HG03064 (cell line): ENCODE data around the gene EXT2.
A peak's percentile ranks its signal among the peaks of the same experiment; 100 is the strongest.

ENCODE experiments used
- ATAC-seq: cut with Tn5 transposase; IDR thresholded peaks from one replicate; pipeline ENCODE4 v1.9.1; 2021; ENCODE audit warnings: low read depth; ENCODE audit not compliant: unreplicated experiment

The EXT2 gene

DNA sequence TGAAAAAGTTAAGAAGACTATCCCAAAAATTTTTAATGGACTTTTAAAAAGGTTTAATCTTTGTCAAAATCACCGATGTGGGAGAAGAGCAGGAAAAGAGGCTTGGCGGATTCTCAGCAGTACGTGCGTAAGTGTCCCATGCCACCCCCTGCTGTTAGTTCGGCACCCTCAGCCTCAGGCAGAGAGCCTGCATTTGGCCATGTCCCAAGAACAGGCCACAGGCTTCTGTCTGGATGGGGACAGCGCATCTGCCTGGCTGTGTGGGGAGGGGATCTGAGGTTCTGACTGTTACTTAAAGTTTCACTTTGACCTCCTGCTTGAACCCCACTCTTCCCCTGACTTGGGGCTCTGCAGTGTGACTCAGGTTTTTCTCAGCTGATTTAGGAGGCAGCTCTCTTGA, 35.3 kb downstream of the EXT2 start:
- no peak for ATAC-seq

DNA sequence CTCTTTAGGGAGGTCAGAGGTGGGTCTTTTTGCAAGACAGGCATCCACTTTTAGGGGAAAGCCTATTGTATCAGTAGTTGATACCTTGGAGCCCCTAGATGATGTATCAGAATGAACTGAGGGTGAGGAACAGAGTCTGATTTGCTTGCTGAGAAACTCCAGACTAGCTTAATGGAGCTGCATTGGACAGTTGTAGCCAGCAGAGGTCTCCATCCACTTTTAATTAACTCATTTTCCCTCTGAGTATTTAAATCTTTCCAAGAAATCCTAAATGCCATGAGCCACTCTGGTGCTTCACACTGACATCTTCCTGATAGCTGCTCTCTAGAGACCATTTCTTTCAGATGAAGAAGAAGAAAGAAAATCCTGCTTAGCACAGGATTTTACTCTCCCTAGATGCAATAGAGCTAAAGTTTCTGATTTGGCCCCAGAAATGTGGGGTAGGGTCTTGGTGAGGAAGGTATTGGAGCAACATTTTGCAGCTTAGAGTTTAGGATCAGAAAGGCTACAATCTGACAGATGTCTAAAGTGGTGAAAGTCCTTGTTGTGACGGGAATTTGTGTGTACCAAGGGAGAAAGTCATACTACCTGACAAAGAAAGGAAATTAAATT, 38.0 kb downstream of the EXT2 start:
- no peak for ATAC-seq

DNA sequence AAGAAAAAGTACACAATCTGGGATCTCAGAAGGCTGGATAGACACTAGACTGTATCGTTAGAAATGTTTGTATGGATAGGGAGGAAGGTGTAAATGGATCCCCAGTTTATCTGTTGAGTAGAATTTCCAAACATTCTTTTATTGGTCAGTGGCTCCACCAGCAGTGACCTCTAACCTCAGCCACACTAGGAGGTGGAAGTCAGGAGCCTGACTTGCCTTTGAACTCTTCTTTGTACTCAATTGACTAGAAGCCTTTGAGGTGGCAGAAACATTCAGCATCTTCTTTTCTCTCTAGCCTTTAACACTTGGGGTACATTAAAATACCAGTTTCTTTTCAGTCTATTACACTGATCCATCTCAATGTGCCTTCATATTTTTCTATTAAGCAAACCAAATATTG, 39.1 kb downstream of the EXT2 start:
- ATAC-seq: no peak

DNA sequence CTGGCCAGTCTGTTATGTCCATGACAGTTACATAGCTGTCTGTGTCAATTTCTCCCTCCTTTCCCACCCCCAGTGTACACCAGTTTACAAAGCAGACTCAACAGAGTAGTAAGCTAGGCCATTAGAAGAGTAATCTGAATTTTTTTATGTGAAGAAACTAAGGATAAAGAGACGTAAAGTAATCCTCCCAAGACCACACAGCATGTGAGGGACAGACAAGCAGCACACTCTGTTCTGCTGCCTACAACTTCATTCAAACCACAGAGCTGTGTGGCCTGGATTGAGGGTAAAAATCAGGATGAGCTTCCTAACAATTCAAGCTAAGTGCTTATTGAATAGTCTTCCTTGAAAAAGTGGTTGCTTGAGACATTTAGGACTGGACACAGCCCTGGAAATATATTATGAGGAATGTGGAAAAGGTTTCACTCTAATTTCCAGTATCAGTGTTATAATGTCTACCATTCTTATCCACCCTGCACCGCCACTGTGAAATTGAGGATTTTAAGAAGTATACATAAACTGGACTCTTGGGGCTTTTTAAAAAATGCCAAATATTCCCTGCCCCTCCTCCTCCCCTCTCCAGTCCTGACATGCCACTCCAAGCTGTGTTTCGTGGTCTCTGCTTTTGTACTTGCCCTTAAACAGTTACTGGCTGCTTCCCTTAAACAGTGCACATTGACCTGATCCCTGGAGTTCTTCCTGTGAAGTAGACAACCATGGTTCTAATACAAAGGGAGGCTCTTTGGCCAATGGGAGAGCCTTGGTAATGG, 40.9 kb downstream of the EXT2 start:
- no peak for ATAC-seq

DNA sequence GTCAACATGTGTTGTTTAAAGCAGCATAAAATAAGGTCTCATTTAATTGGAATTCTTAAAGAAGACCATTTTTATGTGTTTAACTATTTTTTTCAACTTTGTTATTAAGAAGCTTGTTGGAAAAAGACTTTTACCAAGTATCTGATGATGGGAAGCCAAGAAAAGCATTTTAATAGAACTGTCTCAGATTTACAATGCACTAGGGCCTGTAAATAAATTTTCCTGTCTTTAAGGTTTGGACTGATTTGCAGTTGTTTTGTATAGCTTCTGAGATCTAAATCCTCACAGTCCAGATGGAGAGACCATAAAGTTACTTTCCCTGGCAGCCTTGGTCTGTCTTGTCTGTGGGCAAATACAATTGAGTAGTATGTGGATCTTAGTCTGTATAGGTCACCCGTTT, 41.6 kb downstream of the EXT2 start:
- no peak for ATAC-seq

DNA sequence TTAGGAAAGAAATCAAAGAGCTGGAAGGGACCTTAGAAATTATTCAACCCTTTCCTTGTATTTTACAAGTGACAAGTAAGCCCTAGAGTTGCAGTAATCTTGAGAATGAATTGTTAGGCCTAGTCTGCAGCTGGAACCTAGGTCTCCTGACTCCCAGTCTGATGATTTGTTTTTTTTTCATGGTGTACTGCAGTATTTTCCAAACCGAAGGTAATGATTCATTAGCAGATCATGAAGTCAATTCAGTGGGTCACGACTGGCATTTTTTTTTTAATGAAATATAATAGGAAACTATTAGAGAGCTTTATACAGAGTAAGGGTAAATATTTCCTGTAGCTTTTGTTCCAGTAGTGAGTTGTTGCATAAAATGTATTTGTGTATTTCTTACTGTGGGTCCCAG, 42.8 kb downstream of the EXT2 start:
- ATAC-seq: no peak

DNA sequence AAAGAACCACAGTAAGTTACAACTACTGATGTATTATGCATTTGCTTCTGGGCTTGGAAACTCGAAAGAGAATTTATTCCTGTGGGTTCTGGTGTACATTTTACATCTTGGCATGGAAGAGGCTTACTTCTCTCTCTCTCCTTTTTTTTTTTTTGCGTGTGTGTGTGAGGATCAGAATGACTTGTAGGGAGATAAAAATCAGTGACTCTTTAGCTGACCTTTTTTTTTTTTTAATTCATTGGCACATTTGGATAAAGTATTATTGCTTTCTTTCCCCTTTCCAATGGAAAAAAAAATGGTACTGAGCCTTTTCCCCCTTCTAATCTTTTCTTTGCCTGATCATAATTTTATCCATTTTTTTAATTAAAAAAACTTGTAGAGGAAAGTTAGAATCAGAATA, 43.5 kb downstream of the EXT2 start:
- no peak for ATAC-seq

DNA sequence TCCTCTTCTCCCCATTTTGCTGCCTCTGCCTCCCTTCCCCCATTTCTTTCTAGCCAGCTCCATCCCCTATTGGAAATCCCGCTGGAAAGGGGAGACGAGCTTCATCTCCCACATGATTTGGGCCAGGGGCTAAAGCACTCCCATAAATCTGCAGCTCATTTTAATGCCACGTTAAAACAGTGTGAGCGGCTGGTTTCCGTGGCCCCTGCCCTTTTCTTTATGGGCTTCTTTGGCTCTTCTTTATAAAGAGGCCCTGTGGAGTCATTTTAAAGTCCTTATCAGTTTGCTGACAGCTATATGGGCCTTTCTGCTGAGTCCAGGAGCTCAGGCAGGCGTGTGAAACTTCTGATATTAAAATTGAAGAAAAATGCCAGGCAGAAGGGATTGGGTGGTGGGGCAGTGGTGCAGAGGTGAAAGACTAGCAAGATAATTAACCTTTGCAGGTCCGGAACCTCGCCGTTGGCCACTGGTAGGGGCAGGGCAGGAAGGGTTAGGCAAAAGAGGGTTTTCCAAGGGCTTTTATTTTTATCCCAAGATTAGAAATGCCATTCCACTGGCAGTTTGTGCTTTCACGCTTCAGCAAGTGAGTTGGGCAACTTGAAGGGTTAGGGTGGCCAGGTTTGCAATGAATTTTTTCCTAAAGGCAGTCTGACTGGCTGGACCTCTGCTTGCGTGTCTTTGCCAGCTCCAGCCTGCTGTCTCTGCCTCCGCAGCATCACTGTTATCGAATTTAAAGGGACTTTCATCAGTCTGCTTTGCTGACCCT, 44.3 kb downstream of the EXT2 start:
- ATAC-seq: no peak

DNA sequence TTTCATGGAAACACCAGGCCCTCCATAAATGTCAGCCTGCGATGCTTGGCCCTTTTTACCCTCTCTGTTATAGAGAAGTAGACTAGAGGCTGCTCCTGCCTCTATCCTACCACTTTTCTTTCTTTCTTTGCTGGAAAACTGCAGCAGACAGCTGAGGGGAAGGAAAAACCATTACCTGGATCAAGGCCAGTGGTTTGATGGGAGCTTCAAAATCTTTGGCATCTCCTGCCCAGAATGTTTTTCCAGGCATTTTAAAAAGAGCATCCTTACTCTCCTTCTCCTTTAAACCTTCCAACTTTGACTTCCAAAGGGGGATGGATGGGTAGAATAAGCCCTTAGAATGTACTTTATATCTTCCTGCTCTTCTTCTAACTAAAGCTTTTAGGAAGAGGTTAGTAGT, 44.9 kb downstream of the EXT2 start:
- no peak for ATAC-seq

DNA sequence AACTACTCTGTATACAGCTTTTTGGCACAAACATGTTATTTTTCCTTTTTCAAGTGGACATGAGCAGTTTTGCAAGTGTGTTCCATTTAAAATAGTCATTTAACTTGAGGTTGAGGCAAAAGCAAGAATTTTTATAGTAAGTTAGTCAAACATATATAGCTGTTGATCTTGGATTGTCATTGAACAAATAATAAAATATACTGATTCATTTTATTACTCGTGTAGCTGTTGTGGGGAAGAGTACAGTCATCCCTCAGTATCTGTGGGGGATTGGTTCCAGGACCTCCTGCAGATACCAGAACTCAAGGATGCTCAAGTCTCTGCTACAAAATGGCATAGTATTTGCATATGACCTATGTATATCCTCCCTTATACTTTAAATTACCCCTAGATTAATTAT, 45.3 kb downstream of the EXT2 start:
- ATAC-seq: no peak

DNA sequence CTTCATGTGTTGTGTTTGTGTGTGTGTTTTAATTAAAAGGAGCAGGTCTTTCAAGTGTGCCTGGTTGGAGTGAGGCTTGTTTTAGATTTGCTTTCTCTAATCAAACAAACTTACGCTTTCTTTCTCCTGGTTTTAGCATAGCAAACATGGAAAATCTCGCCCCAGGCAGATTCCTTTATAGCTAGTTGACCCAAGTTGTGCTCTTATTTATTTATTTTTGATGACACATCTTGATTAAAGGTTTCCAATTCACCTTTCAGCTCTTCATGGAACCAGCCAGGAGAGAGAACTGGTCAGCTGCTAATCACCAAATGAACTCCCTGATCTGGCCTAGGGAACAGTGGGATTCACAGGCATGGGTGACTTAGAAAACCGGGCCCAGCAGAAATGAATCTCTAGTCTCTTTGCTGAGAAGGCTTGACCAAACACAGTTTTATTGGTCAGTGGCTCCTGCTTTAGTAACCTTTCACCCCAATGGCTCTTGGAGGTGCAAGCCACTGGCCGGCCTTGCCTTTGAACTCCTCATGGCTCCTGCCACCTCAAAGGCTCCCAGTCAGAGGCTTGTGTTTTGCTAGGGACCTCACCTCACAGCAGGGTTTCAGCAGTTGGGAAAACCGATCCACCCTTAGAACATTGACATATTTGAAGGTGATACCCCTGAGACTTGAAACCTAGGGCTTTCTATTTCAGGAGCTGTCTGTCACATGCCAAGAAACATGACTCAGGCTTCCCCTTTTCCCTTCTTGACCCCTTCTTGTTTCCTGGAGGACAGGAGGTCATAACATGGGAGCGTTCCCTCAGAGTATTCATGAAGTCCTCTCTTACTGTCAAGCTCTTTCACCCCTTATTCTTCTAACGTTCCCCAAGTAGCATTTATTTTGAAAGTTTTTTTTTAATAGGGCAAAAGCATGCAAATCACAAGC, 48.8 kb downstream of the EXT2 start:
- ATAC-seq: no peak

DNA sequence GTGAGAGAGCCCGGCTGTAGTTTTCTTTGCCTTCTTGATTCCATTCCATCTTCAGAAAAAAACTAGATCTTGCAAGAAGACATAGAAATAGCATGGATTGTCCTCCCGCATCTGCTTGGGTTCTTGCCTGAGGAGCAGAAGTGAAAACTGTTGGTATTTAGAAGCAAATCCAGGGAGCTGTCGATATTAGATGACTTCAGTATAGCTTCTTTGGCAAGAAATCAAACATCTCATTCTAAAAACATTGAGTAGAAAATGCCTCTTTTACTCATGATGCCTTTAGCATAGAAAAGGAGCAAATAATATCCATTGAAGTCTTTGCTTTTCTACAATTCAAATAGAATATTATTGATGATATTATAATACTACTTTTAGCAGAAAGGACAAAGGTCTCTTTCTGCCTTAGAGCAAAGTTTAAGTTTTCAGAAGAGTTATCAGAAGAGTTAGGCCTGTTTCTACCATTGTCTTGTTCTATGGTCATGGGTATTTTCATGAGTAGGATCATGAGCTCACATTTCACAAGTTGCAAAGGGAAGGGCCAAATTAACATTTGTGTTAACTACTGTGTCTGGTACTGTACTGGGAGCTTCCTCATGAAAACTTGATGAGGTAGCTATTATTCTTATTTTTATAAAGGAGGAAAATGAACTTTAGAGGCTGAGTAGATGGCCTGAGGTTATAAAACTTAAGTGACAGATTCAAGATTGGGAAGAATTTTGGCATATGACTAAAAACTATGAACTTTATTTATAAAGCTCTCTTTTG, 49.7 kb downstream of the EXT2 start:
- no peak for ATAC-seq

DNA sequence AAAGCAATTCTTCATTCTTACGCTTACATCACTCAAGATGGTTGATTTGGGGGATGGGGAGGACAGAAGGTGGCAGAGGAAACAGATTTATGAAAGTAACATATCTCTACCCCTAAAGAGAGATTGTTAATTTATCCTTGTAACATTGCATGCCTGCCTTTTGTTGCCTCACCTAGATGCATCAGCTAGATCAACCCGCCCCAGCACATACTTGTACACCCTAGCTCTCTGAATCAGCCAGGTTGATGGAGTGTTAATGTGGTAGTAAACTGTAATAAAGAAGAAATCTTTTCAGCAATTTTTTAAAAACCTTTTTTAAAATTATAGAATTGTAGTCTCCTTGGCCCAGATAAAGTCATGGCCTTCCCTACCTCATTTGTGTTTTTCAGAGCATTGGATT, 51.5 kb downstream of the EXT2 start:
- no peak for ATAC-seq

DNA sequence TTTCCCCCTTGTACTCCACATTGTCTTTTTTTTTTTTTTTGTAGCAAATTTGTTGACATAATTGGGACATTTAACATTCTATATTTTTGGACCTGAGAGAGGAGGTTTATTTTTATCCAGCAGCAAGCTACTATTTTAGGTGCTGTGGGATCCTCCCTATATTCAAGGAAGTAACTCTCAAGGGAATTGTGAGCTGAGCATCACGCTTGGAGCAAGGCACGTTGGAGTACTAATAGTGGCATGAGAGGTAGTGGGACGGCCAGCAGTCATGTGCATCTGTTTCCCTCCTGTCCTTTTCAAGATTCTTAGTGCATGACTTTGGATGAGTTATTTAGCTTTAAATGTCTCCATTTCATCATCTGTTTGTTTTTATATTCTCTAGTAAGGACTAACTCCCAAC, 52.3 kb downstream of the EXT2 start:
- ATAC-seq: no peak

DNA sequence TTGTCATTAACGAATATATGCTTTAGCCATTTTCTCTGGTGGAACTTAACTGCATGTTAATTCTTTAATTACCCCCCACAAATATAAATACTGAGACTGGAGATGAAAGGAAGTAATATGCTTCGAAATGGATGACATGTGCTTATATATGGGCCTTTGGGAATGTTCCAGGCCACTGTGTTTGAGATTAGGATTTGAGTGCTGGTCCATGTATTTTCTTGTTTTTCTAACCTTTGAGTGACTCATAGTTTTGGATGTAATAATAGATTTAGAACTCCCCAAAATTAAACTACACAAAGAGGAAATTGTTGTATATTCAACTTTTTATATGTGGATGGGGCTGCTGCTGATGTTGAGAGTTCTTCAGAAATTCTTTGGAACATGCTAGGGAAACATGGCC, 54.2 kb downstream of the EXT2 start:
- no peak for ATAC-seq

DNA sequence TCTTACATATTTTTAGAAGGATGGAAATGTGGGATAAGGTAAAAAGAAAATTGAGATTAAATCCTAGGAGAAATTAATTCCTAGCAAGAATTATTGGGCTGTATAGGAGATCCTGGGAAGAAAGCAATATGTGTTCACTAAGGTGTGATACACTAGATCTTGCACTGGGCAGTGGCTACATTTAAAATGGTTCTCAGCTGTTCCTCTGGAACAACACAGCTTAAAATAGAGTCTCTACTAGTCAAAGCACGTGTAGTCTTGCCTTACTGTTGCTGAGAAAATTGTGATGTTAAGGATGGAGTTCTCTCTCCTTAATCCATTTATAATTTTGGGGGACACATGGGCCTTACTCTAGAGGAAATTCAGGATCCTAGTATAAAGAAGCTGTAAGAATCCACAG, 54.9 kb downstream of the EXT2 start:
- no peak for ATAC-seq

DNA sequence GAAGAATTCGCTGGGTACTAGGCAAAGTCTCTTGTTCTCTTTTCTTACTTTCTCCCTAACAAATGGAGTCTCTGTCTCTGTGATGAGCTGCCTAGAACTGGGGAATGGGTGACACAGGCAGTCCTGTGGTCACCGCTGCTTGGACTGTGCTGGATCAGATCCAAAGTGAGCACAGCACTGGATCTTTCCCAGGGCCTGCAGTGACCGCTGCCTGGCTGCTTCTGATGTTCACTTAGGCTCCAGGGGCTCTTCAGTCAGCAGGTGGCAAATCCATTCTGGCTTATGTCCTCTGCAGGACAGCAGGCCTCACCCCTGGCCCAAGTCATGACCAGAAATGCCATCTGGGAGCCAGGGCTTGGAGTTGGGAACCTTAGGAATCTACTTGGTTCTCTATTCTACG, 61.5 kb downstream of the EXT2 start:
- ATAC-seq: no peak

DNA sequence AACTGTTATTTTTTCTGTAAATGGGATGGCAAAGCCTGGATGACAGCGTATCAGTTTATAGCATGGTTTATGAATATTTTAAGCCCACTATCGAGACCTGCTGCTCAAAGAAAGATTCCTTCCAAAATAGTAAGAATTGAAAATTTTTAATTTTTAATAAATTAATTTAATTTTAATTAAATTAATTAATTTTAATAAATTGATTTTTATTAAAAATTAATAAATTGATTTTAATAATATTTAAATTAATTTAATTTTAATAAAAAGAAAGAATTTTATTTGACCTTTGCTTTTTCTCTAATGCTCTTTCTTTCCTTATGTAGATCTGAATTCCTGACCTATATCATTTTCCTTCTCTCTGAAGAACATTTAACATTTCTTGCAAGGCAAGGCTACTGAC, 62.9 kb downstream of the EXT2 start:
- no peak for ATAC-seq

DNA sequence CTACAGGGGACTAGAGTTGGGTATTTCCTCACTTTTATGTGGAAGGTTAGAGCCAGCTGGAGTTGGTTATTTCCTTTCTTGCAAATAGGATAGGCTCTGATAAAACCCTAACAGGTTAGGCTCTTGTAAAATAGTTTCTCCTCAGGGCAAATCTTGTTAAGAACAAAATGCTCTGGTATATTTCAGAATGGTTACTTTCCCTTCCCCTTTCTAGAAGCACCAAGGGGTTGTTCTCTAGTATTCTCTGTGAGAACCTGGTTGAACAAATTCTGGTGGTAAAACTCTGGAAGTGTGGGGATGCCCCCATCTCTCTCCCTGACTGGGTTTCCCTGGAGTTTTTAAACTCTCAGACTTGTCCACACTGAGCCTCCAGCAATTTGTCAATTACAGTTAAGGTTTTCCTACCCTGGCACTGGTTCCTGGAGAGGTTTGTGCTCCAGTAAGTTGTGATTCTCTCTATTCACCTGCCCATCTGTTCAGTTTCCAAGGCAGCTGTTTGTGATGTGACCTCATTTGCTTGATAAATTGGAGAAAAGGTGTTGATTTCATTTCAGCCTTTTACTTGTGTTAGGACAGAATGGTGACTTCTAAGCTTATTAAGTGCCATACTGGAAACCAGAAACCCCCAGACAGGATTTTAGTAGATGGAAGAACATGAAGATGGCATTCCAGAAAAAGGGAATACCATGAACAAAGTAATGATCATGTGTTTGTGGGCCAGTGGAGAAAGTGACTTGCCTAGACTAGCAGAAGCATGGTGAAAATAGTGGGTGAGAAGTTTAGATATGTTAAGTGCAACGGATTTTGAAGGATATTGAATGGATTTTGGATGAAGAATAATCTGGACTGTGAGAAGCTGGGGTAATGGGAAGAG, 64.6 kb downstream of the EXT2 start:
- peak; percentile 67 for ATAC-seq
